K562 (cell line): ENCODE measurements around the gene LRRC4B. TPM values are rescaled to one million over a fixed set of nuclear protein-coding genes. Genes with fewer than 3 reads are reported as not detected.

Source experiments
- ATAC-seq: fragments of 200-7000 bp; cut with Tn5 transposase; 3 replicates; pipeline ENCODE4 v1.9.1; 2020; ENCODE audit warnings: moderate library complexity
- BruUV-seq: library from RNA; stranded (reverse); fragments of 400-500 nt; replicated peaks from 2 replicates; lab custom pipeline; 2021; lab: Mats Ljungman, UMichigan
- CTCF ChIA-PET: fragments of 300-600 bp; formaldehyde crosslinking; extraction: SDS; loops from one replicate; lab custom pipeline; 2021; ENCODE audit warnings: low intra/inter-chr PET ratio; lab: Yijun Ruan, JAX
- POLR2A ChIA-PET: fragments of 300-600, 350-650 bp; sonication (Branson Sonifier 250); formaldehyde crosslinking; extraction: SDS; loops from one replicate; lab custom pipeline; 2021; ENCODE audit warnings: antibody characterized with exemption, inconsistent platforms; lab: Yijun Ruan, JAX
- DNase-seq, 4 experiments: peaks; one replicate each; pipeline versions ENCODE4 v3.0.0 to v3.0.0-alpha.2; 2011 to 2018; ENCODE audit warnings: low spot score in 3 of 4, mixed read lengths in 3 of 4; ENCODE audit errors: extremely low read depth in 1 of 4
- FAIRE-seq: peaks from 2 replicates; lab custom pipeline; 2011; peaks lifted over from hg19 to GRCh38; lab: Jason Lieb, UNC
- H2AFZ ChIP-seq: 2 replicates; pipeline ENCODE4 v1.6.0; 2011; ENCODE audit warnings: low read depth, low read length, control low read depth, inconsistent platforms
- H3K27ac ChIP-seq: fragments of 200-600 bp; 3 replicates; pipeline ENCODE4 v1.8.0; 2011; ENCODE audit warnings: low read depth, mild to moderate bottlenecking, control low read depth, inconsistent platforms, low read length, moderate library complexity, mixed read lengths; ENCODE audit errors: extremely low read depth
- H3K27me3 ChIP-seq, 2 experiments: fragments of 300-600 bp in 1 of 2; 2 replicates in 1 of 2; 3 replicates in 1 of 2; pipeline versions ENCODE4 v1.6.0 to v1.8.0; 2011; ENCODE audit warnings: inconsistent platforms in 2 of 2, low read length in 2 of 2, mild to moderate bottlenecking in 1 of 2, mixed read lengths in 1 of 2, moderate library complexity in 1 of 2; ENCODE audit not compliant: control insufficient read depth in 2 of 2, insufficient read depth in 2 of 2
- H3K36me3 ChIP-seq: fragments of 300-600 bp; 3 replicates; pipeline ENCODE4 v1.8.0; 2011; ENCODE audit warnings: mild to moderate bottlenecking, low read length, inconsistent platforms; ENCODE audit not compliant: control insufficient read depth, insufficient read depth
- H3K4me1 ChIP-seq, 2 experiments: fragments of 200-600 bp in 1 of 2; replicated peaks in 1 of 2; 2 replicates in 1 of 2; 3 replicates in 1 of 2; pipeline versions ENCODE4 v1.5.1 to v1.8.0; 2011; ENCODE audit warnings: inconsistent platforms in 2 of 2, low read length in 2 of 2, mild to moderate bottlenecking in 1 of 2, mixed read lengths in 1 of 2, moderate library complexity in 1 of 2; ENCODE audit not compliant: control insufficient read depth in 2 of 2, insufficient read depth in 2 of 2
- H3K4me2 ChIP-seq: 2 replicates; pipeline ENCODE4 v1.6.1; 2011; ENCODE audit warnings: low read length, control low read depth, inconsistent platforms, mixed read lengths; ENCODE audit not compliant: insufficient read depth
- H3K4me3 ChIP-seq: fragments of 200-600 bp; sonication (generic), shearing (Covaris generic); 2 replicates; pipeline ENCODE4 v1.5.1; 2016; ENCODE audit warnings: control low read depth, inconsistent platforms
- H3K79me2 ChIP-seq: fragments of 200-600 bp; 3 replicates; pipeline ENCODE4 v1.8.0; 2011; ENCODE audit warnings: low read length, inconsistent platforms; ENCODE audit not compliant: control insufficient read depth, insufficient read depth
- H3K9ac ChIP-seq, 2 experiments: 2 replicates each; pipeline versions ENCODE4 v1.6.0 to v1.6.1; 2011; ENCODE audit warnings: low read depth in 2 of 2, low read length in 2 of 2, control low read depth in 1 of 2, inconsistent platforms in 1 of 2, mild to moderate bottlenecking in 1 of 2, mixed read lengths in 1 of 2; ENCODE audit not compliant: insufficient read depth in 1 of 2
- H3K9me1 ChIP-seq: one replicate; pipeline ENCODE4 v1.6.0; 2011; ENCODE audit warnings: inconsistent platforms, mild to moderate bottlenecking, low read length, moderate library complexity; ENCODE audit not compliant: control insufficient read depth, insufficient read depth
- H3K9me3 ChIP-seq: replicated peaks from 2 replicates; pipeline ENCODE4 v1.5.1; 2011; ENCODE audit warnings: low read depth, low read length, inconsistent platforms; ENCODE audit not compliant: control insufficient read depth, insufficient read depth
- H4K20me1 ChIP-seq: replicated peaks from 2 replicates; pipeline ENCODE4 v1.6.1; 2011; ENCODE audit warnings: low read length, inconsistent platforms, mixed read lengths; ENCODE audit not compliant: control insufficient read depth, insufficient read depth
- KDM1A ChIP-seq, 2 experiments: fragments of 450-650 bp; IDR thresholded peaks; 2 replicates each; pipeline ENCODE4 v1.6.1; 2016; ENCODE audit warnings: mild to moderate bottlenecking in 2 of 2
- MGA ChIP-seq: fragments of 450-650 bp; IDR thresholded peaks from 2 replicates; pipeline ENCODE4 v1.6.1; 2016; ENCODE audit warnings: mild to moderate bottlenecking, moderate library complexity
- PYGO2 ChIP-seq: fragments of 450-650 bp; IDR thresholded peaks from 2 replicates; pipeline ENCODE4 v1.6.1; 2016; ENCODE audit warnings: mild to moderate bottlenecking, missing genetic modification characterization, moderate library complexity, missing compliant biosample characterization
- SMAD4 ChIP-seq: fragments of 250-450 bp; sonication (Bioruptor Pico); conservative IDR thresholded peaks from 2 replicates; pipeline ENCODE4 v1.8.0; 2021; ENCODE audit warnings: inconsistent platforms, mild to moderate bottlenecking, moderate library complexity
- SP2 ChIP-seq: IDR thresholded peaks from 2 replicates; pipeline ENCODE4 v1.6.1; 2011; ENCODE audit warnings: mild to moderate bottlenecking, low read depth, low read length, moderate library complexity; ENCODE audit not compliant: poor library complexity, severe bottlenecking; ENCODE audit errors: extremely low read depth
- THRAP3 ChIP-seq: fragments of 450-650 bp; IDR thresholded peaks from 2 replicates; pipeline ENCODE4 v1.6.1; 2016; ENCODE audit warnings: mild to moderate bottlenecking, inconsistent platforms, borderline replicate concordance
- ZBTB7A ChIP-seq: IDR thresholded peaks from 2 replicates; pipeline ENCODE4 v1.6.1; 2011; ENCODE audit warnings: low read depth, mild to moderate bottlenecking, low read length, moderate library complexity, borderline replicate concordance; ENCODE audit not compliant: control insufficient read depth
- WGBS: fragments of 100-300 bp; shearing (Covaris generic); methylation state at CpG from one replicate; pipeline ENCODE4 v1.1.6; 2016; ENCODE audit warnings: low coverage, mixed read lengths; ENCODE audit not compliant: insufficient coverage; ENCODE audit errors: missing lambda C conversion rate; 5-methylcytosine and 5-hydroxymethylcytosine counted together
- in situ Hi-C: fragments of 300-500 bp; cut with MboI; formaldehyde crosslinking; loops from 4 replicates; pipeline ENCODE4 v1.15.0; 2018; ENCODE audit warnings: inconsistent platforms, mixed read lengths
- intact Hi-C: fragments of 100-400 bp; cut with micrococcal nuclease; formaldehyde crosslinking; loops from 2 replicates; pipeline ENCODE4 v1.14.2; 2022
- polyA plus RNA-seq, 8 experiments: library from polyadenylated mRNA; depleted of rRNA in 4 of 8; stranded (reverse) in 5 of 8; unstranded in 3 of 8; fragments of >200 nt; fragmentation: Nextera tagmentation in 2 of 8; fragmentation: Illumina TruSeq in 1 of 8; extraction: Ambion mirVana in 2 of 8; extraction: Trizol in 1 of 8; gene quantifications; 2 replicates each; pipeline versions ENCODE4 v1.2.1 to v1.2.3, GENCODE V29; 2011 to 2014; ENCODE audit warnings: inconsistent platforms in 1 of 8, missing spikeins in 1 of 8
- total RNA-seq, 7 experiments: library from RNA; depleted of rRNA in 6 of 7; stranded (reverse); fragments of >200 nt in 6 of 7; fragmentation: Illumina TruSeq in 2 of 7; extraction: Trizol in 2 of 7; gene quantifications; 2 replicates each; pipeline versions ENCODE4 v1.2.1 to v1.2.3, GENCODE V29; 2011 to 2021; ENCODE audit warnings: low replicate concordance in 1 of 7

LRRC4B gene
- total and polyA plus RNA-seq, 9 of the 15 experiments (the other 6 are each of a cell fraction or from before 2014, with no cell fraction given) = 0.18 to 9.6 (median 2.9) TPM; not detected in 2

GRCh38 chr19:50510700-50511068 lies 57.6 kb downstream of the LRRC4B start (continued):
- TF ChIP-seq SMAD4 (CRISPR knock-in tag) (no peak), SP2 (peak; percentile 19), PYGO2 (tag) (no peak), KDM1A (IDR thresholded peaks at IDR 0.05) (peak; percentile 18 to 75; a peak in 2 of 4 replicates)

GRCh38 chr19:50510121-50510670 lies 58.0 kb downstream of the LRRC4B start:
- Histone ChIP-seq H3K4me2 (peak overlapping the region; percentile 85), H3K4me1 (peaks cover 5 to 68% of the 10 kb centered on the region in 2 experiments; a peak in 4 of 5 replicates), H3K9me1 (peaks cover 4% of the 10 kb centered on the region), H2AFZ (no peak overlapping the region), H3K9ac (peak overlapping the region; percentile 58 to 93), H3K4me3 (peak overlapping the region; percentile 55; the same call in 1 of the 2 replicates), H3K27me3 (no peaks in the 10 kb centered on the region), H3K9me3 (no peaks in the 10 kb centered on the region), H3K79me2 (no peaks in the 10 kb centered on the region; the same call in 2 of the 3 replicates), H4K20me1 (no peaks in the 10 kb centered on the region), H3K27ac (peak overlapping the region; percentile 74; the same call in 1 of the 3 replicates), H3K36me3 (no peaks in the 10 kb centered on the region)
- TF ChIP-seq THRAP3 (no peak), MGA (no peak), ZBTB7A (peak; percentile 23; the same call in 1 of the 2 replicates)
- DNase-seq = no peak
- WGBS = 84% methylated on average over 26 of the region's 26 CpGs
- BruUV-seq = TSS peak; percentile 59
- CTCF ChIA-PET = no interaction called here
- no peak for FAIRE-seq
- in situ Hi-C loops = no loop called here
- intact Hi-C loops = no loop called here
- ATAC-seq = no peak
- POLR2A ChIA-PET = interaction anchor here (0.6 to 1.0 kb wide), 2 partner anchors 9 to 153 kb away, joined by 3 read pairs; no protein-coding TSS in a partner anchor
